Retinal pigment epithelial cell (primary cell): ENCODE data around the gene RAPGEF6.

Experiments
- DNase-seq: peaks from one replicate; pipeline ENCODE4 v3.0.0-alpha.2; 2010; ENCODE audit warnings: low read depth
- H3K4me3 ChIP-seq: 2 replicates; pipeline ENCODE4 v1.5.1; 2011; ENCODE audit warnings: mild to moderate bottlenecking, low read length, control low read depth, moderate library complexity
- CTCF ChIP-seq: conservative IDR thresholded peaks from 2 replicates; pipeline ENCODE4 v1.5.1; 2011; ENCODE audit warnings: low read depth, low read length, control low read depth, inconsistent platforms

RAPGEF6 gene

GRCh38 chr5:131677115-131677514 lies 42.1 kb upstream of the RAPGEF6 start:
- H3K4me3 ChIP-seq: no peak overlapping the region
- DNase-seq: no peak
- no peak for TF ChIP-seq CTCF

GRCh38 chr5:131672776-131673175 lies 37.7 kb upstream of the RAPGEF6 start:
- DNase-seq: no peak
- no peak overlapping the region for H3K4me3 ChIP-seq
- no peak for TF ChIP-seq CTCF

GRCh38 chr5:131671994-131672655 lies 37.1 kb upstream of the RAPGEF6 start:
- no peak for TF ChIP-seq CTCF
- H3K4me3 ChIP-seq: no peak overlapping the region
- no peak for DNase-seq

- TF ChIP-seq CTCF: no peak
- no peak for DNase-seq
- H3K4me3 ChIP-seq: no peak overlapping the region
Observed at GRCh38 chr5:131671409-131671808, 36.4 kb upstream of the RAPGEF6 start.

- H3K4me3 ChIP-seq: no peak overlapping the region
- DNase-seq: no peak
- no peak for TF ChIP-seq CTCF
Observed at GRCh38 chr5:131664929-131665328, 29.9 kb upstream of the RAPGEF6 start.

GRCh38 chr5:131661933-131662332 lies 26.9 kb upstream of the RAPGEF6 start:
- no peak overlapping the region for H3K4me3 ChIP-seq
- TF ChIP-seq CTCF: no peak
- no peak for DNase-seq

GRCh38 chr5:131659841-131660240 lies 24.8 kb upstream of the RAPGEF6 start:
- no peak overlapping the region for H3K4me3 ChIP-seq
- no peak for TF ChIP-seq CTCF
- no peak for DNase-seq
